A549 (cell line): ENCODE results near the gene ITPRIP.

Experiments
- CEBPB ChIP-seq, 2 experiments: fragments of >200 bp in 1 of 2; sonication (Bioruptor Twin) in 1 of 2; formaldehyde crosslinking in 1 of 2; IDR thresholded peaks; 2 replicates each; pipeline ENCODE4 v1.6.1; 2012 to 2016
- CTCF ChIP-seq: fragments of >200 bp; sonication (Bioruptor Twin); formaldehyde crosslinking; IDR thresholded peaks from 3 replicates; pipeline ENCODE4 v1.5.1; 2016
- HDAC2 ChIP-seq: fragments of 200-600 bp; sonication (generic); IDR thresholded peaks from 2 replicates; pipeline ENCODE4 v1.6.1; 2016
- KDM5A ChIP-seq: fragments of 200-600 bp; sonication (generic); IDR thresholded peaks from 2 replicates; pipeline ENCODE4 v1.6.1; 2016; ENCODE audit warnings: antibody characterized with exemption, mild to moderate bottlenecking
- MAX ChIP-seq: IDR thresholded peaks from 2 replicates; pipeline ENCODE4 v1.6.1; 2012
- MAZ ChIP-seq: fragments of 150-350 bp; IDR thresholded peaks from 2 replicates; pipeline ENCODE4 v1.6.1; 2014; ENCODE audit warnings: antibody characterized with exemption, low read depth, low read length, borderline replicate concordance
- PBX3 ChIP-seq: IDR thresholded peaks from 2 replicates; pipeline ENCODE4 v1.6.1; 2012
- POLR2A ChIP-seq: IDR thresholded peaks from 2 replicates; pipeline ENCODE4 v1.6.1; 2012; ENCODE audit warnings: mild to moderate bottlenecking, low read length
- REST ChIP-seq: fragments of 200-600 bp; sonication (generic); IDR thresholded peaks from 2 replicates; pipeline ENCODE4 v1.6.1; 2016; ENCODE audit warnings: antibody characterized with exemption, mild to moderate bottlenecking, moderate library complexity
- SMC3 ChIP-seq: fragments of >200 bp; sonication (Bioruptor Twin); formaldehyde crosslinking; IDR thresholded peaks from 3 replicates; pipeline ENCODE4 v1.6.1; 2018; ENCODE audit warnings: inconsistent platforms
- ZFP36 ChIP-seq: fragments of 450-650 bp; IDR thresholded peaks from 2 replicates; pipeline ENCODE4 v1.6.1; 2014; ENCODE audit warnings: borderline replicate concordance; ENCODE audit not compliant: partially characterized antibody

GRCh38 chr10:104304356-104304745 lies 33.9 kb downstream of the ITPRIP start:
- TF ChIP-seq REST: no peak
- no peak for TF ChIP-seq SMC3
- no peak for TF ChIP-seq MAX
- no peak for TF ChIP-seq HDAC2
- no peak for TF ChIP-seq PBX3
- TF ChIP-seq KDM5A: no peak
- no peak for TF ChIP-seq ZFP36
- TF ChIP-seq CTCF: no peak
- TF ChIP-seq CEBPB (IDR thresholded peaks at IDR 0.05): no peak
- no peak for TF ChIP-seq POLR2A
- TF ChIP-seq MAZ: no peak
